T1000 (cell line): ENCODE data around the gene HTRA1.

Source experiments
- DNase-seq: peaks from one replicate; lab custom pipeline; 2025; ENCODE audit warnings: mixed read lengths; lab: John Stamatoyannopoulos, UW

The HTRA1 gene

GRCh38 chr10:122455376-122456079, 5.8 kb upstream of the HTRA1 start:
- DNase-seq = no peak

GRCh38 chr10:122457934-122458333, 3.4 kb upstream of the HTRA1 start:
- DNase-seq = no peak

GRCh38 chr10:122458693-122459092, 2.7 kb upstream of the HTRA1 start:
- DNase-seq = no peak

GRCh38 chr10:122459561-122460273, 1.6 kb upstream of the HTRA1 start:
- no peak for DNase-seq

DNA sequence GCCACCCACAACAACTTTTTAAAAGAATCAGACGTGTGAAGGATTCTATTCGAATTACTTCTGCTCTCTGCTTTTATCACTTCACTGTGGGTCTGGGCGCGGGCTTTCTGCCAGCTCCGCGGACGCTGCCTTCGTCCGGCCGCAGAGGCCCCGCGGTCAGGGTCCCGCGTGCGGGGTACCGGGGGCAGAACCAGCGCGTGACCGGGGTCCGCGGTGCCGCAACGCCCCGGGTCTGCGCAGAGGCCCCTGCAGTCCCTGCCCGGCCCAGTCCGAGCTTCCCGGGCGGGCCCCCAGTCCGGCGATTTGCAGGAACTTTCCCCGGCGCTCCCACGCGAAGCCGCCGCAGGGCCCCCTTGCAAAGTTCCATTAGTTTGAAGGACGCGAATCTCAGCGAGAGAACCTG, 461 bp upstream of the HTRA1 start:
- no peak for DNase-seq

GRCh38 chr10:122461729-122462532, 578 bp downstream of the HTRA1 start:
- DNase-seq = peak; percentile 20

GRCh38 chr10:122462533-122463465, 1.4 kb downstream of the HTRA1 start:
- DNase-seq = no peak

GRCh38 chr10:122463466-122464249, 2.3 kb downstream of the HTRA1 start:
- no peak for DNase-seq

DNA sequence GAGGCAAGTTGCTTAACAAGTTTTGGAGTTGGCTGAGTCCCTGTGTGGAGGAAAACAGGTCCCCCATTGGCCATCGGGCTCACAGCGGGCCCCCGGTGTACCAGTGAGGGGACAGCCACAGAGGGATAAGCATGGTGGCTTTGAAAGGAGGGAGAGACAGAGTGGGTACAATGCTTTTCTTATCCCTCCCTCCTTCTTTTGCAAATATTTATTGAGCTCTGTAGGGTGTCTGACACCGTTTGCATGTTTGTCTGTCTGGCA, 2.8 kb downstream of the HTRA1 start:
- DNase-seq = no peak

DNA sequence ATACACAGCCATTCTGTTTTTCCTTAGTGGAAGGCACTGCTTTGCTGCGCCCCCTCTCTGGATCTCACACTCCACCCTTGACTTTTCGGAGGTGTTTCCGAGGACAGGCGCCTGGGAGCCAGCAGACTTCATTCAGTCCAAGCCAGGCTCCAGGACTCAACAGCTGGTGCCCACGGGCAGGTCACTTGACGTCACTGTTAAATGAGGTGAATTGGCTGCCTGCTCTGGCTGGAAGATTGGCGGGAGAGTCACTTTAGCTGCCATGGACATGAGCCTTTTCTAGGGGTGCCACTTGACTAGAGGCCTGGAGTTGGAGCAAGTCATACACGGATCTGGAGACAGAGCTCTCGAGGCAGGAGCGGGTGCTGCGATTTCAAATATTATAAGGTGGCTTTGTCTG, 3.2 kb downstream of the HTRA1 start:
- DNase-seq = no peak

- no peak for DNase-seq
Observed at GRCh38 chr10:122465401-122466040, 4.2 kb downstream of the HTRA1 start.

DNA sequence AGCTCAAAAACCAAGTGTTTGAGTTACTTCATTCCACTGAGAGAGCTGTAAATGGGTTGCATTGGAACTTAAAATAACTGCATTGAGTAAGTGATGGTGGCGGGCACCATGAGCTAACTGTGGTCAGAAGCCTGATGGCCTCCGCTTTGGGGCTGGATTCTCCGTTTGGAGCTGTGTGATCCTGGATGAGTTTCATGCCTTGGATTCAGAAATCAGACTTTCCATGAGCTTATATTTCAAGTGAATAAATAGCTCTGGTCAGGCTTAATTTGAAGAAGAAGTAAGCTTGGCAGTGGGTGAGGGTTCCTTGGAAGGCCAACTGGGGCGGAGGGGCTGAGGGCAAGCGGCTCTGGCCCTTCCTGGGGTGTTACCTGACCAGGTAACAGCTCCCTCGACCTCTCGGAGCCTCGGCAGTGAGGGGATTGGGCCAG, 5.6 kb downstream of the HTRA1 start:
- no peak for DNase-seq

- DNase-seq = no peak
Observed at GRCh38 chr10:122467701-122468100, 6.3 kb downstream of the HTRA1 start.

DNA sequence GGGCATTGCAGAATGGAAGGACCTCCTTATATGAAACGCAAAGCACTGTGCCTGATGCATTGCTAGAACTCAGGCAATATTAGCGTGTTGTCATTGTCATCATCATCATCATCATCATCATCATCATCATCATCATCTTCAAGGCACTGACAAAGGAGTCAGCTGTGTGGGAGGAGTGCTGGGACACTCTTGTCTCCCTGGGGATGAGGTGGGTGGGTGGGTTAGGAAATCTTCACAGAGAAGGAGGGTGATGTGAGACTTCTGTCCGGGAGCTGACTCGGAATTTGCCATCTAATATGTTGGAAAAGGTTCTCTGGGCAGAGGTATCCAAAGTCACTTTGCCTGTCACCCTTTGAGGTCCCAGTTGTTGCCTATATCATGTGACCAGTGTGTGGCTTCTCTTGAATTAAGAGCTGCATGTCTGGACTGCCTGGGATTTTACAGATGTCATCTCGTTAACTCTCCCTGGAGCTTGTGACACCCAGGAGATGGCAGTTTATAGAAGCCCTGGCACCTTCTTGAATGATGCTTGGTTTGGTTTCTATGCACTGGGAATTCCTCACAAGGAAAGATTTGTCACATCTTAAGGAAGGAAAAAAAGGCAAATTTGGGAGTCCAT, 7.1 kb downstream of the HTRA1 start:
- DNase-seq = no peak

GRCh38 chr10:122468926-122469781, 7.8 kb downstream of the HTRA1 start:
- peak; percentile 73 for DNase-seq

- DNase-seq = no peak
Observed at GRCh38 chr10:122469848-122470247, 8.5 kb downstream of the HTRA1 start.

DNA sequence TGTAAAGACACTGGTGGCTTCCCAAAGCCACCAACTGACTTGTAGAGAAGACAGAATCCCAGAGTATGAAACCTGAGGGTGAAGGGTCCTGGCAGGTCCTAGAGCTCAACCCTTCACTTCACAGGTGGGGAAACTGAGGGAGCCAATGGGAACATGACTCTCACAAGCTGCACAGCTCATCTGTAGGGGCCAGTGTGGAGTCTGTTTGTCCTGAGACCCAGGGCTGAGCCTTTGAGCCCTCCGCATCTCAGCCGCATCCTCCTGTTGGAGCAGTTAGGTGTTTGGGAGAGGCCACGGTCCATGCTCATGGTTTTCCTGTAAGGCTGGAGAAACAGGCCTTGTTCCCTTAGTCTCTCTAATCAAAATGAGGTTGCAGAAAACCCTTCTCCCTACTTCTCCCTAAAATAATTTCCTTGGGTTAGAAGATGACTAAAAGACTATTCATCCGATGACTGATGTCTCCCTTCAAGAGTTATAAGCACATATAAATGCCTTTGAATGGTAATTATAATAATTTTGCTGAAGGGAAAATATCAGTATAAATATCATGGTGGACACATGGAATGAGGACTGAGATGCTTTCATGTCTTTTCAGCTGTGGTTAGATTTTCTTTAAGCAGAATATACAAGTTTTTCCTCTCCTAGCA, 10.3 kb downstream of the HTRA1 start:
- no peak for DNase-seq

GRCh38 chr10:122473116-122473515, 11.8 kb downstream of the HTRA1 start:
- no peak for DNase-seq
